ENCODE data around the gene GLRA2.

GLRA2 gene

DNA sequence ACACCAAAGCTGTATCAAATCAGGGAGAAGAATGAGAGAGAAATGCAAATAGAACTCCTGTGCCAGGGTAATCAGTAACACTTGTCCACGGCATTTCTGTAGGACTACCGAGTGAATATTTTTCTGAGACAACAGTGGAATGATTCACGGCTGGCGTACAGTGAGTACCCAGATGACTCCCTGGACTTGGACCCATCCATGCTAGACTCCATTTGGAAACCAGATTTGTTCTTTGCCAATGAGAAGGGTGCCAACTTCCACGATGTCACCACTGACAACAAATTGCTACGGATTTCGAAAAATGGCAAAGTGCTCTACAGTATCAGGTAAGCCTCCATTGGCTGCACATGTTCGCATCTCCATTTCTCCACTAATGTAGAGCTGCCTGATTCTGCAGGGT is 51.7 kb downstream of the GLRA2 start:
- Histone ChIP-seq H3K9me3 (no peaks in the 10 kb centered on the region), H3K4me3 (ENCODE audit: low read depth, low read length) (no peak overlapping the region), H3K4me1 (no peaks in the 10 kb centered on the region), H3K36me3 (no peaks in the 10 kb centered on the region), H3K27me3 (no peaks in the 10 kb centered on the region)
- no peak for DNase-seq
- TF ChIP-seq, protein P1, sequence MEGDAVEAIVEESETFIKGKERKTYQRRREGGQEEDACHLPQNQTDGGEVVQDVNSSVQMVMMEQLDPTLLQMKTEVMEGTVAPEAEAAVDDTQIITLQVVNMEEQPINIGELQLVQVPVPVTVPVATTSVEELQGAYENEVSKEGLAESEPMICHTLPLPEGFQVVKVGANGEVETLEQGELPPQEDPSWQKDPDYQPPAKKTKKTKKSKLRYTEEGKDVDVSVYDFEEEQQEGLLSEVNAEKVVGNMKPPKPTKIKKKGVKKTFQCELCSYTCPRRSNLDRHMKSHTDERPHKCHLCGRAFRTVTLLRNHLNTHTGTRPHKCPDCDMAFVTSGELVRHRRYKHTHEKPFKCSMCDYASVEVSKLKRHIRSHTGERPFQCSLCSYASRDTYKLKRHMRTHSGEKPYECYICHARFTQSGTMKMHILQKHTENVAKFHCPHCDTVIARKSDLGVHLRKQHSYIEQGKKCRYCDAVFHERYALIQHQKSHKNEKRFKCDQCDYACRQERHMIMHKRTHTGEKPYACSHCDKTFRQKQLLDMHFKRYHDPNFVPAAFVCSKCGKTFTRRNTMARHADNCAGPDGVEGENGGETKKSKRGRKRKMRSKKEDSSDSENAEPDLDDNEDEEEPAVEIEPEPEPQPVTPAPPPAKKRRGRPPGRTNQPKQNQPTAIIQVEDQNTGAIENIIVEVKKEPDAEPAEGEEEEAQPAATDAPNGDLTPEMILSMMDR (IDR thresholded peaks at IDR 0.05; ENCODE audit: low read depth, low read length) = no peak

DNA sequence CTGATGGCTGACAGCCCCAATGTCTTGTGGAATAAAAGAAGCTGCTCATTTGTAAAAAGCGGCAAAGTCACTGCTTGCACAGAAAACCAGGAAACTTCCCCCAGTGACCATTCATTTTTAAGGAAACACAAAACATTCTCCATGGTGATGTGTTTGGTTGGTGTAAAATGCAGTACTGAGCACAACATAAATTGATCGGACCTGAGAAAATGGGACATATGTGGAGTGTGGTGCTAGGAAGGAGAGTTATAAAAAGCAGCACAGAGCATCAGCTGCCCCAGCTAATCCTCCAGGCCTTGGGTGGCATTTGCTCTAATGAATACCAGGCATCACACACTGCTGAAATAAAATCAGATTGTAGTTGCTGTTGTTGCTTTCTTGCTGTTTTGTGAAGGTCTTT is 55.2 kb downstream of the GLRA2 start:
- H3K36me3 ChIP-seq = no peaks in the 10 kb centered on the region
- DNase-seq = no peak
- no peaks in the 10 kb centered on the region for H3K9me3 ChIP-seq
- H3K27me3 ChIP-seq = no peaks in the 10 kb centered on the region
- H3K4me1 ChIP-seq = no peaks in the 10 kb centered on the region
- no peak overlapping the region for H3K4me3 ChIP-seq (ENCODE audit: low read depth, low read length)
- TF ChIP-seq, protein P1 (IDR thresholded peaks at IDR 0.05; ENCODE audit: low read depth, low read length) = no peak

DNA sequence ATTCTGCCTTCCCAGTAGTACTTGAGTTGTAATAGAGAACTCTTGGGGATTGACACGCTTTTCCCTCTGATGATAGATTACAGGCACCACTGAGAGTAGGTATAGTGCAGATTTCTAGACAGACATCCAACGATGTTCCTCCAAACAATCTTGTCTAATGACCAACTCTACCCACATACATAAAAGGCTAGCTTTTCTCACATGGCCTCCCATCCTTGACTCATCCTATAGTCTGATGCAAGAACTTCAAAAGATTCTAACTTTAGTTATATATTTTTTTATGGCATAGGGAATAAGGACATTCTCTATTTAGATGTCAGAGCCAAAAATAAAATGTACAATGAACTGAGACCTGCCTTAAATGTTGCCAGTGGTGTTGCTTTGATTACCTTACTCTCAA is 60.9 kb downstream of the GLRA2 start:
- Histone ChIP-seq H3K27me3 (no peaks in the 10 kb centered on the region), H3K4me3 (ENCODE audit: low read depth, low read length) (no peak overlapping the region), H3K36me3 (no peaks in the 10 kb centered on the region), H3K4me1 (no peaks in the 10 kb centered on the region), H3K9me3 (no peaks in the 10 kb centered on the region)
- DNase-seq = no peak
- TF ChIP-seq, protein P1 (IDR thresholded peaks at IDR 0.05; ENCODE audit: low read depth, low read length) = no peak

DNA sequence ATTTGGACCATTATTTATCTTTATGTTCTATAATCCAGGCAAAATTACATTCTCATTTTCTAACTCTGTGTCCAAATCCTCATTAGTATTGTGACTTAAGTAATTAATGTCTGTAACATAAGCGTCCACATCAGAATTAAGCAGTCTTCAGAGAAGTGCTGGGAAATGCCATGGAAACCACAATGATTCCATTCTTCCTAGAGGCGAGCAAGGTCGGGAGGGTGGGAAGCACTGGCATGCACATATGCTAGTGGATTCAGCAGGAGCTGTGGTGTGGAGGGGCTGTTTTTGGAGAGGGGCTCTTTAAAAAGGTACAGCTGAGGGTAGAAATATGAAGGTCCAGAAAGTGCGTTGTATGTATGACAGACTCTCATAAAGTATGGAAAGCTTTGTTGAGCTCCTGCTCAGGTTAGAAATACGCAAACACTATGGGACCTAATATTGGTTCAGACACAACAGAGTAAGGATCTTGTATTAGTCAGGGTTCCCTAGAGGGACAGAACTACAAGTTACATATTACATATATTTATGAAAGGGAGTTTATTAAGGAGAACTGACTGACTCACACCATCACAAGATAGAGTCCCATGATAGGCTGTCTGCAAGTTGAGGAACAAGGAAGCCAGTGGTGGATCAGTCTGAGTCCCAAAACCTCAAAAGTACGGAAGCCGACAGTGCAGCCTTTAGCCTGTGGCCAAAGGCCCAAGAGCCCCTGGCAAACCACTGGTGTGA is 61.5 kb downstream of the GLRA2 start:
- no peak for DNase-seq
- no peaks in the 10 kb centered on the region for H3K9me3 ChIP-seq
- no peaks in the 10 kb centered on the region for H3K27me3 ChIP-seq

DNA sequence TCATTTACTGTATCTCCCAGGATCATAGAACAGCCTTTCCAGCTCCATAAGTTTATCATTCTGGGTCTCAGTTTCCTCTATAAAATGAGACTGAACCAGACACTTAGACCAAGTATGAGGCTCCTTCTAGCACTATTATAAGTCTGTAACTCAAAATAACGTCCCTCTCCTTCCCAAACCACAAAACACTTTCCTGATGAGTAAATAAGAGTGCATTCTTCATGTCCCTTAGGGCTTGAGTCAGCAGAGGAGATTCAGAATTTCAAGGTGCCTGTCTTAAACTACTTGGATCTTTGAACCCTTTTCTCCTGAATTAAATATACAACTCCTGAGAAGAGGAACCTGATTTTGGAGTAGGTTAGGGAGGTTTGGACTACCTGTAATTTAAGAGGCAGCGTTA is 62.6 kb downstream of the GLRA2 start:
- Histone ChIP-seq H3K27me3 (no peaks in the 10 kb centered on the region), H3K4me3 (ENCODE audit: low read depth, low read length) (no peak overlapping the region), H3K9me3 (no peaks in the 10 kb centered on the region), H3K36me3 (no peaks in the 10 kb centered on the region), H3K4me1 (no peaks in the 10 kb centered on the region)
- no peak for DNase-seq
- TF ChIP-seq, protein P1 (IDR thresholded peaks at IDR 0.05; ENCODE audit: low read depth, low read length) = no peak

More for the DNA sequence above, 61.5 kb downstream of the GLRA2 start:
- H3K4me3 ChIP-seq (ENCODE audit: low read depth, low read length) = no peak overlapping the region
- H3K36me3 ChIP-seq = no peaks in the 10 kb centered on the region
- no peaks in the 10 kb centered on the region for H3K4me1 ChIP-seq
- TF ChIP-seq, protein P1 (IDR thresholded peaks at IDR 0.05; ENCODE audit: low read depth, low read length) = no peak

DNA sequence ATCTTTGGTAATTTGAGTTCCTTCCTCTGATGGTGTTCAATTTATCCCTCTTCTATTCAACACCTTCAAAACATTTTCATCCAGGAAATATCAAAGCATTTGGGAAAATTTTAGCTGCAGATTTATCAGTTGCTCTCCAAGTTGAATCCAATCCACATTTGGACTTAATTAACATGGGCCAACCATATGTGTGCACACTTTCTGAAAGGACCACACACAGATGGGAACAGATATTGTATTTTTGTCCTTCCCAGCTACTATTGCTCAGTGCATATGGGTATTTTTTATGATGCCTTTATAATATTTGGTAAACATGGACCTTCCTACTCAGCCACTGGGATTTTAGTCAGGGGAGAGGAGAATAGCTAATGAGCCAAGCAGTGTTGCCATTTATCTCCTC is 65.2 kb downstream of the GLRA2 start:
- H3K36me3 ChIP-seq = no peaks in the 10 kb centered on the region
- DNase-seq = no peak
- no peaks in the 10 kb centered on the region for H3K27me3 ChIP-seq
- H3K4me3 ChIP-seq (ENCODE audit: low read depth, low read length) = no peak overlapping the region
- H3K9me3 ChIP-seq = no peaks in the 10 kb centered on the region
- TF ChIP-seq, protein P1 (IDR thresholded peaks at IDR 0.05; ENCODE audit: low read depth, low read length) = no peak
- no peaks in the 10 kb centered on the region for H3K4me1 ChIP-seq

Data from BE2C (cell line).